ENCODE data around the gene GRID1. TPM values are rescaled to one million over a fixed set of nuclear protein-coding genes. Genes with fewer than 3 reads are reported as not detected.
"Not testable (repeated sequence)": the region's sequence is repeated elsewhere in the genome, so short reads cannot be mapped to it uniquely, and the experiment has no call there.

The GRID1 gene
- polyA plus RNA-seq, 1 donor (not counting 4 experiments of a cell fraction or from before 2014, with no cell fraction given) = 0.01 TPM

DNA sequence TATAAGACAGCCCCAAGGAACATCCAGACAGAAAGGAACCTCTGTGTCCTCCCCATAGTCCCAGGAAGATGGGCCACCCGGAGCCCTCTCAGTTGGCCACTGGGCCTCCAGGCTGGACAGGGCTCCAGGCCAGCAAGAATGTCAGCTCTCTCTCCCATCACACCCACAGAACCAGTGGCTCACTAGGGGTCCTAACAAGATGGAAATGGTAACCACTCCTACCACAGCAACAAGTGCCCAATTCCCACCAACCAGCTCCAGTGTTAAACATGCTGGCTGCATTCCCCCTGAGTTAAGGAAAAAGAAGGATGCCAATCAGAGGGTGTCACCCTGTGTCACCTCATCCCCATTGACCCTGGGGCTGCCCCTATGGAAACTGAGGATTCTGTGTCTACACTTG, 333.0 kb downstream of the GRID1 start:
- DNase-seq (ENCODE audit: low read depth, low spot score) = no peak

DNA sequence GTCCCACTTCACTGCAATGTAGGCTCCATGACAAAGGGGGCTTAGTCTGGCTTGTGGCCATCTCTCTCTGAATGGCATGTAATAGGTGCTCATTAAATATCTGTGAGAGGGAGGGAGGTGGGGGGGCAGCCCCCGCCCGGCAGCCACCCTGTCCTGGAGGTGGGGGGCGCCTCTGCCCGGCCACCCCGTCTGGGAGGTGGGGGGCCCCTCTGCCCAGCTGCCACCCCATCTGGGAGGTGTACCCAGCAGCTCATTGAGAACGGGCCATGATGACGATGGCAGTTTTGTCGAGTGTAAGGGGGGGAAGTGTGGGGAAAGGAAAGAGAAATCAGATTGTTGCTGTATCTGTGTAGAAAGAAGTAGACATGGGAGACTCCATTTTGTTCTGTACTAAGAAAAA, 334.5 kb downstream of the GRID1 start:
- not testable (repeated sequence) for FAIRE-seq

More for the DNA sequence above, 333.0 kb downstream of the GRID1 start:
- H3K4me2 ChIP-seq (ENCODE audit: control insufficient read depth, extremely low read depth, insufficient read depth, low read depth, low read length) = no peak overlapping the region
- no peaks in the 10 kb centered on the region for H3K4me1 ChIP-seq (ENCODE audit: control insufficient read depth, extremely low read depth, insufficient read depth, low read length)
- no peaks in the 10 kb centered on the region for H3K36me3 ChIP-seq (ENCODE audit: control insufficient read depth in 2 of 2, extremely low read depth in 1 of 2, insufficient read depth in 2 of 2, low read length in 2 of 2)
- no peak overlapping the region for H3K9ac ChIP-seq (ENCODE audit: control insufficient read depth, extremely low read depth, insufficient read depth, low read length)
- H2AFZ ChIP-seq (ENCODE audit: control insufficient read depth, low read length) = no peak overlapping the region
- no peaks in the 10 kb centered on the region for H3K9me1 ChIP-seq (ENCODE audit: control insufficient read depth, extremely low read depth, insufficient read depth, low read length)
- H3K79me2 ChIP-seq (ENCODE audit: control insufficient read depth, insufficient read depth, low read length) = no peaks in the 10 kb centered on the region
- no peaks in the 10 kb centered on the region for H4K20me1 ChIP-seq (ENCODE audit: control insufficient read depth, extremely low read depth, insufficient read depth, low read length)
- dilution Hi-C loops (cut with MboI; ENCODE audit: extremely low pct_ligation_motif_present, low sequenced_read_pairs) = no loop called here
- no peaks in the 10 kb centered on the region for H3K27me3 ChIP-seq (ENCODE audit: control insufficient read depth, extremely low read depth, insufficient read depth, low read length)
- H3K4me3 ChIP-seq (ENCODE audit: control insufficient read depth in 2 of 3, extremely low read depth in 1 of 3, insufficient read depth in 2 of 3, low read depth in 1 of 3, low read length in 3 of 3) = no peak overlapping the region
- TF ChIP-seq EZH2 (IDR thresholded peaks at IDR 0.05; ENCODE audit: low read length) = no peak
- TF ChIP-seq, protein P1, sequence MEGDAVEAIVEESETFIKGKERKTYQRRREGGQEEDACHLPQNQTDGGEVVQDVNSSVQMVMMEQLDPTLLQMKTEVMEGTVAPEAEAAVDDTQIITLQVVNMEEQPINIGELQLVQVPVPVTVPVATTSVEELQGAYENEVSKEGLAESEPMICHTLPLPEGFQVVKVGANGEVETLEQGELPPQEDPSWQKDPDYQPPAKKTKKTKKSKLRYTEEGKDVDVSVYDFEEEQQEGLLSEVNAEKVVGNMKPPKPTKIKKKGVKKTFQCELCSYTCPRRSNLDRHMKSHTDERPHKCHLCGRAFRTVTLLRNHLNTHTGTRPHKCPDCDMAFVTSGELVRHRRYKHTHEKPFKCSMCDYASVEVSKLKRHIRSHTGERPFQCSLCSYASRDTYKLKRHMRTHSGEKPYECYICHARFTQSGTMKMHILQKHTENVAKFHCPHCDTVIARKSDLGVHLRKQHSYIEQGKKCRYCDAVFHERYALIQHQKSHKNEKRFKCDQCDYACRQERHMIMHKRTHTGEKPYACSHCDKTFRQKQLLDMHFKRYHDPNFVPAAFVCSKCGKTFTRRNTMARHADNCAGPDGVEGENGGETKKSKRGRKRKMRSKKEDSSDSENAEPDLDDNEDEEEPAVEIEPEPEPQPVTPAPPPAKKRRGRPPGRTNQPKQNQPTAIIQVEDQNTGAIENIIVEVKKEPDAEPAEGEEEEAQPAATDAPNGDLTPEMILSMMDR (optimal IDR thresholded peaks at IDR 0.05 in 1 of 3, IDR thresholded peaks at IDR 0.05 in 1 of 3, conservative IDR thresholded peaks at IDR 0.05 in 1 of 3; ENCODE audit: extremely low read depth in 1 of 3, insufficient read depth in 2 of 3, low read length in 3 of 3) = no peak
- no peaks in the 10 kb centered on the region for H3K9me3 ChIP-seq (ENCODE audit: control insufficient read depth, low read depth, low read length)
- FAIRE-seq = no peak
- no peak overlapping the region for H3K27ac ChIP-seq (ENCODE audit: control insufficient read depth, insufficient read depth, low read length)

DNA sequence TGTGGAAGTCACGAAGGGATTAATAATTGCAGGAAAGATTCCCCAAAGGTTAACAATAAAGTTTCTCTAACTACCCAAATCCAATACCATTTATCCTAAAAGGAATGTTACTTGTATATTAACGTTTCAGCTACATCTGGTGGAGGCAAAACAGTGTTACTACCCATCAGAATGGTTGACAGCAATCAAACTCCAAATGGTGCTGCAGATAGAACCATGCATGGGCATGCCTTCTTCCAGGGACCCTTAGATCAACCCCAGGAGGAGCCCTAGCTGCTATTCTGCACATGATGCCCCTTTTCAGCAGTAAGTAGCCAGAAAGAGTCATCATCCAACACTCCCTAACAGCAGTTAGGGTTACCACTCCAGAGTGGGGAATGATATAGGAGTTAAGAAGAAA, 336.3 kb downstream of the GRID1 start:
- Histone ChIP-seq H3K9me1 (ENCODE audit: control insufficient read depth, extremely low read depth, insufficient read depth, low read length) (no peaks in the 10 kb centered on the region), H3K9me3 (ENCODE audit: control insufficient read depth, low read depth, low read length) (no peaks in the 10 kb centered on the region), H3K4me2 (ENCODE audit: control insufficient read depth, extremely low read depth, insufficient read depth, low read depth, low read length) (no peak overlapping the region), H4K20me1 (ENCODE audit: control insufficient read depth, extremely low read depth, insufficient read depth, low read length) (no peaks in the 10 kb centered on the region), H2AFZ (ENCODE audit: control insufficient read depth, low read length) (no peak overlapping the region), H3K36me3 (ENCODE audit: control insufficient read depth in 2 of 2, extremely low read depth in 1 of 2, insufficient read depth in 2 of 2, low read length in 2 of 2) (no peaks in the 10 kb centered on the region), H3K27ac (ENCODE audit: control insufficient read depth, insufficient read depth, low read length) (no peak overlapping the region), H3K4me1 (ENCODE audit: control insufficient read depth, extremely low read depth, insufficient read depth, low read length) (no peaks in the 10 kb centered on the region), H3K27me3 (ENCODE audit: control insufficient read depth, extremely low read depth, insufficient read depth, low read length) (no peaks in the 10 kb centered on the region), H3K79me2 (ENCODE audit: control insufficient read depth, insufficient read depth, low read length) (no peaks in the 10 kb centered on the region), H3K4me3 (ENCODE audit: control insufficient read depth in 2 of 3, extremely low read depth in 1 of 3, insufficient read depth in 2 of 3, low read depth in 1 of 3, low read length in 3 of 3) (no peak overlapping the region), H3K9ac (ENCODE audit: control insufficient read depth, extremely low read depth, insufficient read depth, low read length) (no peak overlapping the region)
- dilution Hi-C loops (cut with MboI; ENCODE audit: extremely low pct_ligation_motif_present, low sequenced_read_pairs) = no loop called here
- FAIRE-seq (no peak), DNase-seq (ENCODE audit: low read depth, low spot score) (no peak)
- TF ChIP-seq EZH2 (IDR thresholded peaks at IDR 0.05; ENCODE audit: low read length) = no peak
- TF ChIP-seq, protein P1 (optimal IDR thresholded peaks at IDR 0.05 in 1 of 3, IDR thresholded peaks at IDR 0.05 in 1 of 3, conservative IDR thresholded peaks at IDR 0.05 in 1 of 3; ENCODE audit: extremely low read depth in 1 of 3, insufficient read depth in 2 of 3, low read length in 3 of 3) = no peak

More for the DNA sequence above, 334.5 kb downstream of the GRID1 start:
- H3K27me3 ChIP-seq (ENCODE audit: control insufficient read depth, extremely low read depth, insufficient read depth, low read length); H3K79me2 ChIP-seq (ENCODE audit: control insufficient read depth, insufficient read depth, low read length); H3K9ac ChIP-seq (ENCODE audit: control insufficient read depth, extremely low read depth, insufficient read depth, low read length); H3K4me2 ChIP-seq (ENCODE audit: control insufficient read depth, extremely low read depth, insufficient read depth, low read depth, low read length); H3K4me1 ChIP-seq (ENCODE audit: control insufficient read depth, extremely low read depth, insufficient read depth, low read length); H4K20me1 ChIP-seq (ENCODE audit: control insufficient read depth, extremely low read depth, insufficient read depth, low read length); H3K36me3 ChIP-seq (ENCODE audit: control insufficient read depth in 2 of 2, extremely low read depth in 1 of 2, insufficient read depth in 2 of 2, low read length in 2 of 2); DNase-seq (ENCODE audit: low read depth, low spot score); dilution Hi-C loops (cut with MboI; ENCODE audit: extremely low pct_ligation_motif_present, low sequenced_read_pairs); H3K9me1 ChIP-seq (ENCODE audit: control insufficient read depth, extremely low read depth, insufficient read depth, low read length); H2AFZ ChIP-seq (ENCODE audit: control insufficient read depth, low read length); H3K9me3 ChIP-seq (ENCODE audit: control insufficient read depth, low read depth, low read length); H3K4me3 ChIP-seq (ENCODE audit: control insufficient read depth in 2 of 3, extremely low read depth in 1 of 3, insufficient read depth in 2 of 3, low read depth in 1 of 3, low read length in 3 of 3); H3K27ac ChIP-seq (ENCODE audit: control insufficient read depth, insufficient read depth, low read length): not testable (repeated sequence)
